ENCODE data around the gene PLEKHA5.

PLEKHA5 gene

DNA sequence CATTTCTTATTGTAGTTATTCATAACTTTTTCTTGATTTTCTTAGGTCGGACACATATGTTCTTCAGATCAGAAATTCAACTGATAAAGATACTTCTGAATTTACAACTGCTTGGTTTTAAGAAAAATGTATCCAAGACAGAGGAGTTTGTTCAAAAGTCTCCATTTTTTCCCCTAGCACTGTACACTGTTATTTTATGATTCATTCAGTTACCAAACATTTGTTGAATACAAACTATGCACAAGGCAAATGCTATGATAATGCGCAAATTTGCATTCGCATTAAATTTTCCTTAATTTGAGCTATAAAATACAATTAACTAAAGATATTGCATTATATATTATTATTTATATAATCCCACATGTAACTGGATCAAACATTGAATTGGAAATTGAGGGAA is 10.1 kb upstream of the PLEKHA5 start:
- DNase-seq (ENCODE audit: extremely low read depth, low read depth) = no peak
- TF ChIP-seq, protein P1, sequence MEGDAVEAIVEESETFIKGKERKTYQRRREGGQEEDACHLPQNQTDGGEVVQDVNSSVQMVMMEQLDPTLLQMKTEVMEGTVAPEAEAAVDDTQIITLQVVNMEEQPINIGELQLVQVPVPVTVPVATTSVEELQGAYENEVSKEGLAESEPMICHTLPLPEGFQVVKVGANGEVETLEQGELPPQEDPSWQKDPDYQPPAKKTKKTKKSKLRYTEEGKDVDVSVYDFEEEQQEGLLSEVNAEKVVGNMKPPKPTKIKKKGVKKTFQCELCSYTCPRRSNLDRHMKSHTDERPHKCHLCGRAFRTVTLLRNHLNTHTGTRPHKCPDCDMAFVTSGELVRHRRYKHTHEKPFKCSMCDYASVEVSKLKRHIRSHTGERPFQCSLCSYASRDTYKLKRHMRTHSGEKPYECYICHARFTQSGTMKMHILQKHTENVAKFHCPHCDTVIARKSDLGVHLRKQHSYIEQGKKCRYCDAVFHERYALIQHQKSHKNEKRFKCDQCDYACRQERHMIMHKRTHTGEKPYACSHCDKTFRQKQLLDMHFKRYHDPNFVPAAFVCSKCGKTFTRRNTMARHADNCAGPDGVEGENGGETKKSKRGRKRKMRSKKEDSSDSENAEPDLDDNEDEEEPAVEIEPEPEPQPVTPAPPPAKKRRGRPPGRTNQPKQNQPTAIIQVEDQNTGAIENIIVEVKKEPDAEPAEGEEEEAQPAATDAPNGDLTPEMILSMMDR (IDR thresholded peaks at IDR 0.05; ENCODE audit: low read depth, low read length) = no peak

DNA sequence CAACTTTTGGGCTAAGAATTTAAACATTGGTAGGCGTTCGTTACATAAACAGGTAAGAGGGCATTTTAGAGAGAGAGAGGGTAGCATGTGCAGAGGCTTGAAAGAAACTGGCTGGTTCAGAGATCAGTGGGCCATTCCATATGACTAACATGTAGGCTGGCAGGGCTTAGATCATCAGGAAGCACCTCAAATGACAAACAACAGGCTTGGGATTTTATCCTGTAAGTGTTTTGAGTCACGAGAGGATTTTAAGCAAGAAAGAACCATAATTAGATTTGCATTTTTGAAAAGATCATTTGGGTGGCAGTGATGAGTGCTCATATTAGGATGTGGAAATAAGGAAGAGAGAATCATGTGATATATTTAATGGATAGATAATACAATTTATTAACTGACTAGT is 8.7 kb upstream of the PLEKHA5 start:
- DNase-seq (ENCODE audit: extremely low read depth, low read depth) = no peak
- TF ChIP-seq, protein P1 (IDR thresholded peaks at IDR 0.05; ENCODE audit: low read depth, low read length) = no peak

DNA sequence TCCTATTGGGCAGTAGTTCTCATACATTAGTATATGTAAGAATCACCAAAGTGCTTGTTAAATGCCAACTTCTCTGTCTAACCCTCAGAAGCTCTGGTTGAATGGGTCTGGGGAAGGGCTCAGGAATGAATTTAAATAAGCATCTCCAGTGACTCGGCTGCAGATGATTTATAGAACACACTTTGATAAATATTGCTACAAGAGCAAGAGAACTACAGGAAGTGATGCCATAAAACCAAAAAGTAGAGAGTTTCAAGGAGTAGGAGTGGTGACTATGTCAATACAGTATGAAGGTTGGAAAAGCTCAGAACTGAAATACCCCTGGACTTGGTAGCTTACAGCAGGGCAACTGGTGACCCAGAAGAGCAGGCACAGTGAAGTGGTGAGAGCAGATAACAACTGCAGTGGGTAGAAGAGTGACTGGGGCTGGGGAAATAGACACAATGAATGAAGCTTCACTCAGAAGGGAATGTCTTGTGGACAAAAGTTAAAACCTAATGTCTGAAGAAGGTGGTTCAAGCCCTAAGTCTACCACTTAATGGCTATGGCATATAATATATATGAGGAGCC is 8.0 kb upstream of the PLEKHA5 start:
- DNase-seq (ENCODE audit: extremely low read depth, low read depth) = no peak
- TF ChIP-seq, protein P1 (IDR thresholded peaks at IDR 0.05; ENCODE audit: low read depth, low read length) = no peak

DNA sequence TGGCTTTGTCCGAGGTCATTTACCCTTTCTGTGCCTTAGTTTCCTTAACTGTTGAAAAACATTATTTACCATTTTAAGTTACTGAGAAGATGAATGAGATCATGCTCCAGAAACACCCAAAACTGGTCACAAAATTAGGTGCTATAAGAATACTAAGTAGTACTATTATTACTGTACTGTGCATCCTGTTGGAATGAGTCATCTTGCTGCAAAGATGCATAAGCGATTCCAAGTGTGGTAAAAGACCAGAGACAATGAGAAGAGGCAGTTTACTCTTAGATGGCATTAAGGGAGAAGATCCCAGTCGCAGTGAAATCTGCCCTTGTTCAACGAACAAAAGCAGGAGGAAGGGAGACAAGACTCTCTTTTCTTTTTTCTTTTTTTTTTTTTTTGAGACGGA is 4.2 kb upstream of the PLEKHA5 start:
- TF ChIP-seq, protein P1 (IDR thresholded peaks at IDR 0.05; ENCODE audit: low read depth, low read length) = no peak
- DNase-seq (ENCODE audit: extremely low read depth, low read depth) = no peak

DNA sequence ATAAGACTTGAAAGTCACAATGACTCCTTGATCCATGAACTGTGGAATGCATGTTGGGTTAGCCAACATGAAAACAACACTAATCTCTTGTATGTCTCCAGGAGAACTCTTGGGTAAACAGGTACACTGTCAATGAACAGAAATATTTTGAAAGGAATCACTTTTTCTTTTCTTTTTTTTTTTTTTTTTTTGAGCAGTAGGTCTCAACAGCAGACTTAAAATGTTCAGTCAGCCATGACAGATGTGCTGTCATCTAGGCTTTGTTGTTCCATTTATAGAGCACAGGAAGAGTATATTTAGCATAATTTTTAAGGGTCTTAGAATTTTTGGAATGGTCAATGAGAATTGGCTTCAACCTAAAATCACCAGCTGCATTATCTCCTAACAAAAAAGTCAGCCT is 2.3 kb upstream of the PLEKHA5 start:
- no peak for DNase-seq (ENCODE audit: extremely low read depth, low read depth)
- TF ChIP-seq, protein P1 (IDR thresholded peaks at IDR 0.05; ENCODE audit: low read depth, low read length) = no peak

DNA sequence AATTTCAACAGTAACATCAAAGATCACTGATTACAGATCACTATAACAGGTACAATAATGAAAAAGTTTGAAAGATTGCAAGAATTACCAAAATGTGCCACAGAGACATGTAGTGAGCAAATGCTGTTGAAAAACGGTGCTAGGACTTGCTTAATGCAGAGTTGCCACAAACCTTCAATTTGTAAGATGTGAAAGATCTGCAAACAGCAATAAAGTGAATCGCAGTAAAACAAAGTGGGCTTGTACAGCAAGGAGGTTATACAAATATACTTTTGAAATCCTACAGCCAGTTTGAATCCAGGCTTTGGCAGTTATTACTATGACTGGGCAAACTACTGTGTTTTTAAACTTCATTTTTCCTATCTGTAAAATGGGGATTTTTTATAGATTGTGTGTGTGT is 1.0 kb upstream of the PLEKHA5 start:
- TF ChIP-seq, protein P1 (IDR thresholded peaks at IDR 0.05; ENCODE audit: low read depth, low read length) = no peak
- no peak for DNase-seq (ENCODE audit: extremely low read depth, low read depth)

DNA sequence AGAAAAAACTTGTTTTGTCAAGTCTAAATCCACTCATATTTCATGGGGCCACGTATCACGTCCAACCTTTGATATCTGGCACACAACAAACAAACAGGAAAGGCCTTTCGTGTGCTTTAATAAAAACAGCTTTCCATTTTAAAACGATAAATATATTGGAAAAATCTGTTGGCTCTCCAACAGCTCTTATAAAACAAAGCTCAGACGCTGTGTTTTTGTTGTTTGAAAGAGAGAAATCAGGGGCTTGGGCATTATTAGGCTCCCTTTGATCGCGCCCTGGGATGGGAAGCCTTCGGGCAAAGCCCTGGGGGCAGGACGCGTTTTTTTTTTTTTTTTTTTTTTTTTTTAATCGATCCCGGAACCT is 429 bp upstream of the PLEKHA5 start:
- TF ChIP-seq, protein P1 (IDR thresholded peaks at IDR 0.05; ENCODE audit: low read depth, low read length) = no peak
- DNase-seq (ENCODE audit: extremely low read depth, low read depth) = no peak

Data from AG09319 (cell line).